Stimulated activated CD8-positive, alpha-beta memory T cell treated with anti-CD3 and anti-CD28 coated beads, Interleukin-2, amount 100 ng/mL, for 48 hours (primary cell): ENCODE measurements around the gene ITGA3.

Source experiments
- DNase-seq, 2 donors: peaks; one replicate each; pipeline ENCODE4 v3.0.0-alpha.2; 2020; ENCODE audit warnings: low read depth in 2 of 2

Gene ITGA3

DNA sequence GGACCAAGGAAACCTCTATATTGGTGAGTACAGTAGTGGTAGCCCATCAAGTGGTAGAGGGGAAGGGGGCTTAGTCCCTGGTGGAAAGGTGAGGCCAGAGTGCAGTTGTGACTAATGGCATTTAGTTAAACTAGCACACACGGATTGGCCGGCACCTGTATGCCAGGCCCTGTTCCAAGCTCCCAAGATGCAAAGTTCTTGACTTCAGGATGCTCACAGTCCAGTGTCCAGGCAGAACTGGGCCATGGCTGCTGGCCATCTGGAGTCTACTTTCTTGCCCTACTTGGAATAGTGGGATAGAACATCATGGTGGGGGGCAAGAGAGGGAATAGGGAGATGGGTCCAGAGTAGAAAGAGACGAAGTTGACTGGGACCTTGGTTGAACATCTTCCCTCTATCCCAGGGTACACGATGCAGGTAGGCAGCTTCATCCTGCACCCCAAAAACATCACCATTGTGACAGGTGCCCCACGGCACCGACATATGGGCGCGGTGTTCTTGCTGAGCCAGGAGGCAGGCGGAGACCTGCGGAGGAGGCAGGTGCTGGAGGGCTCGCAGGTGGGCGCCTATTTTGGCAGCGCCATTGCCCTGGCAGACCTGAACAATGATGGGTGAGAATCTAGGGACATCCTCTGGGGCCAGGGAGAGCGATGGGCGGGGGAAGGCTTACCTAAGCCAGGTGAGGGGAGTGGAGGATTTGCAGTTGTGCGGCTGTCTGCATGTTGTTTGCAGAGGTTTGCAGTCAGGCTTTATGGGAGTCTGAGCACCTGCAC lies 15.2 kb downstream of the ITGA3 start:
- DNase-seq, result no peak

- DNase-seq, result no peak
Observed at GRCh38 chr17:50071692-50072091, 15.8 kb downstream of the ITGA3 start.

- DNase-seq, result no peak
Observed at GRCh38 chr17:50072130-50072529, 16.2 kb downstream of the ITGA3 start.

- DNase-seq, result no peak
Observed at GRCh38 chr17:50072925-50073324, 17.0 kb downstream of the ITGA3 start.

- DNase-seq, result no peak
Observed at GRCh38 chr17:50074227-50074626, 18.3 kb downstream of the ITGA3 start.

GRCh38 chr17:50075446-50076032 lies 19.6 kb downstream of the ITGA3 start:
- DNase-seq, result no peak

GRCh38 chr17:50076221-50076590 lies 20.3 kb downstream of the ITGA3 start:
- no peak for DNase-seq

DNA sequence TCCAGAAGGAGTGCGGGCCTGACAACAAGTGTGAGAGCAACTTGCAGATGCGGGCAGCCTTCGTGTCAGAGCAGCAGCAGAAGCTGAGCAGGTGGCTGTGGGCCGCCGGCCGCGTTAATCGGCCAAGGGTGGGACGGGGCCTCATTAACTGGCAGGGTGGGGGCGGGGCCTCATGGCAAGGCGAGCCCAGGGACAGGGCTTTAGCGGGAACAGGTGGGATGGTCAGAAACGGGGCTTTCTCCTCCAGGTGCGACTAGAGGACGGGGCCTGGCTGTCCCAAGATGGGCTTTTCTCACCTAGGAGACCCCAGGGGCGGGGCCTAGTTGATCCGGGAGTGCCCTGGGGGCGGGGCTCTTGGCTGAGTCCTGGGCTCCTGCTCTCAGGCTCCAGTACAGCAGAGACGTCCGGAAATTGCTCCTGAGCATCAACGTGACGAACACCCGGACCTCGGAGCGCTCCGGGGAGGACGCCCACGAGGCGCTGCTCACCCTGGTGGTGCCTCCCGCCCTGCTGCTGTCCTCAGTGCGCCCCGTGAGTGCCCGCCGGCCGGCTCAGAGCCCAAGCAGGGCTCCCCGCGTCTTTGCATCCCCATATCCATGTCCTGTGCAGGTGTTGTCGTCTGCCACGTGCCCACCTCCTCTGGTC lies 20.8 kb downstream of the ITGA3 start:
- no peak for DNase-seq

DNA sequence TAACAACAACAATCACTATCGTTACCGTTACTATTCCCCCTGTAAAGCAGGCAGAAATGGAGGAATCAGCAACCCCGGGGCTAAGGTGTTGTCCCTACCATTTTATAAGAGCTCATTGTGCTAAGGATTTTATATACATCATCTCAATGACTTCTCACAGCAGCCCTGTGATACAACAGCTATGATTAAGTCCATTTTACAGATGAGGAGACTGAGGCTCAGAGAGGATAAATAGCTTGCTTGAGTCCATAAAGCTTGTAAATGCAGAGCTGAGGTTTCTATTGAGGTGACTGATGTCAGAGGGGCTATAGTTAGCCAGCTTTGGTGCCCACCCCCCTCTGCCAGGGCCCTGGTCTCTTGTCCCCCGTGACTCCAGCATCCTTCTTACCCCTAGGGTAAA lies 22.5 kb downstream of the ITGA3 start:
- DNase-seq, result no peak

- DNase-seq, result peak in 1 of 2 donors; percentile 11
Observed at GRCh38 chr17:50079334-50080095, 23.6 kb downstream of the ITGA3 start.

DNA sequence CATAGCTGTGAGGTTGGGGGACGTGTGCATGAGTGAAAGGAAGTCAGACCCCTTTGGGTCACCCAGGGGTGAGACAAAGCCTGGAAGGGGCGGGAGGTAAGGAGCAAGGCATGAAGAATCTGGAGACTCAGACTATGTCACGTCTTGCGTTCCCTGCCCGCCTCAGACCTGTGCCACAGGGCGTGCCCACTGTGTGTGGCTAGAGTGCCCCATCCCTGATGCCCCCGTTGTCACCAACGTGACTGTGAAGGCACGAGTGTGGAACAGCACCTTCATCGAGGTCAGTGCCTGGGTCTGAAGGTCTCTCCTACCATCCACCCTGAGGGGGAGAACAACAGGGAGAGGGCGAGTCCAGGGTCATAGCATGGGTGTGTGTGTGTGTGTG lies 24.2 kb downstream of the ITGA3 start:
- DNase-seq, result no peak

DNA sequence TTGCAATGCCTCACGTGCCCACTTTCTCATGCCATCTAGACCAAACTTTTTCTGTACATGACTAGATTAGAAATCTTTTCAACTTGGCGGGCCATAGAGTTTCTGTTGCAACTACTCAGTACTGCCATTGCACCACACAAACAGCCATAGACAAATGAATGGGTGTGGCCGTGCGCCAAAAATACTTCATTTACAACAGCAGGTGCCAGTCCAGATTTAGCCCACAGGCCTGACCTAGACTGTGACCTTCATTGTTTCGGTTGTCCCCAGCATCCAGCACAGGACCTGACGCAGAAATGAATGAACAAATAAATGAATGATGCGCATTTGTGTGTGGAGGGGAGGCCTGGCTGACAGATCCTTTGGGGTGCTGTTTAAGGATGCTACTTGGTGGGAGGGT lies 24.9 kb downstream of the ITGA3 start:
- DNase-seq, result no peak

DNA sequence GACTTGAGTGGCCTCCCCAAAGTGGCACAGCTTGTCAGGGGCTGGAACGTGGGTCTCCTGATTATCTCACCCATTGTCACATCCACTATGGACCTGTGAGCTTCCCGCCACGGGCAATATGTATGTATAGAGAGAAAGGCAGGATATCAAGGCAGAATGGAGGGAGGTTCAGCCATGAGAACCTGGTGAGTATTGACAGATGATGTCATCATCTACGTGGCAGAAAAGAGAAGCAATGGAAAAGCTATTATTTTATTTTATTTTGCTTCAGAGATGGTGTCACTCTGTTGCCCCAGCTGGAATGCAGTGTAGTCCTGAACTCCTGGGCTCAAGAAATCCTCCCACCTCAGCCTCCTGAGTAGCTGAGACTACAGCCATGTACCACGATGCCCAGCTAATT lies 25.8 kb downstream of the ITGA3 start:
- DNase-seq, result no peak

- DNase-seq, result peak; percentile 60 to 68
Observed at GRCh38 chr17:50087246-50087911, 31.5 kb downstream of the ITGA3 start.

DNA sequence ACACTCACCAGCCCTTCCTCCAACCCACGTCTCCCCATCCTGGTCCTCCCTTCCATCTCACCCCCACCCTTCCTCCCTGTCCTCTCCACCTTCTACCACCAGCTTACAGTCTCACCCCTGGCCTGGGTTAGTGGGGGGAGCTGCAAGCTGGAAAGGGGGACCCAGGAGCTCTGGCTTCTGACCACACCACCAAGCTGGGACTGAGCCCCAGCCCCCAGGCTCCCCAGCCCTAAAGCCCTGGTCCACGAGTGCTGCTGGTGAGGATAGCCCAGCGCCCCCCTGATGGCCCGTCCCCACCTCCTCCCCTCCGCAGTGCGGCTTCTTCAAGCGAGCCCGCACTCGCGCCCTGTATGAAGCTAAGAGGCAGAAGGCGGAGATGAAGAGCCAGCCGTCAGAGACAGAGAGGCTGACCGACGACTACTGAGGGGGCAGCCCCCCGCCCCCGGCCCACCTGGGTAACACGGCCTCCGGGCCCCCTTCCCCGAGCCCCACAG lies 32.0 kb downstream of the ITGA3 start:
- no peak for DNase-seq

GRCh38 chr17:50088952-50089825 lies 33.3 kb downstream of the ITGA3 start:
- DNase-seq, result no peak

DNA sequence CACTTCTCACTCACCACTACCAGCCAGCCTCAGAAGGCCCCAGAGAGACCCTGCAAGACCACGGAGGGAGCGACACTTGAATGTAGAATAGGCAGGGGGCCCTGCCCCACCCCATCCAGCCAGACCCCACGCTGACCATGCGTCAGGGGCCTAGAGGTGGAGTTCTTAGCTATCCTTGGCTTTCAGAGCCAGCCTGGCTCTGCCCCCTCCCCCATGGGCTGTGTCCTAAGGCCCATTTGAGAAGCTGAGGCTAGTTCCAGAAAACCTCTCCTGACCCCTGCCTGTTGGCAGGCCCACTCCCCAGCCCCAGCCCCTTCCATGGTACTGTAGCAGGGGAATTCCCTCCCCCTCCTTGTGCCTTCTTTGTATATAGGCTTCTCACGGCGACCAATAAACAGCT lies 34.2 kb downstream of the ITGA3 start:
- DNase-seq, result no peak

GRCh38 chr17:50090971-50091917 lies 35.3 kb downstream of the ITGA3 start:
- DNase-seq, result no peak

GRCh38 chr17:50091918-50092285 lies 36.0 kb downstream of the ITGA3 start:
- no peak for DNase-seq

DNA sequence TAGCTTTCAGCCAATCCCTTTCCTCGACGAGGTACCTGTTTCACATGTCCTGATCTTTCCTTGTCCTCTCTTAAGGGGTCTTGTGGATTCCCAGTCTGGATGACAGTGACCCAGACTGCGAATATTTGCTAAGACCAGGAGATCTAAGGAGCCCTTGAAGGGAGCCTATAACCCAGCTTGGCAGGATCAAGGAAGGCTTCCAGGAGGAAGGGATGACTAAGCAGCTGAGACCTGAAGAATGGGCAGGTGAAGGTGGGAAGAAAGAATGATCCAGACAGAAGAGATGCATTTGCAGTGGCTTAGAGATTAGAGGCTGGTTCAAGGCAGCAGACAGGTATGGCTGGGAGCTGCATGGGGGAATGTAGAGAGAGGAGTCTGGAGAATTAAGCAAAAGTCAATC lies 37.3 kb downstream of the ITGA3 start:
- DNase-seq, result no peak
